Forelimb muscle (tissue), 1 donor: ENCODE results near the gene STK32A. TPM values are rescaled to one million over a fixed set of nuclear protein-coding genes. Genes with fewer than 3 reads are reported as not detected.
"Not testable (repeated sequence)": the region's sequence is repeated elsewhere in the genome, so short reads cannot be mapped to it uniquely, and the experiment has no call there.

Experiments
- DNase-seq: peaks from one replicate; pipeline ENCODE4 v3.0.0-alpha.2; 2013; ENCODE audit warnings: low read depth
- polyA plus RNA-seq: library from polyadenylated mRNA; unstranded; fragments of 120-200 nt; gene quantifications from one replicate; pipeline ENCODE4 v1.2.1, GENCODE V29; 2013; ENCODE audit not compliant: insufficient read length

STK32A gene
- polyA plus RNA-seq = 0.27 TPM

DNA sequence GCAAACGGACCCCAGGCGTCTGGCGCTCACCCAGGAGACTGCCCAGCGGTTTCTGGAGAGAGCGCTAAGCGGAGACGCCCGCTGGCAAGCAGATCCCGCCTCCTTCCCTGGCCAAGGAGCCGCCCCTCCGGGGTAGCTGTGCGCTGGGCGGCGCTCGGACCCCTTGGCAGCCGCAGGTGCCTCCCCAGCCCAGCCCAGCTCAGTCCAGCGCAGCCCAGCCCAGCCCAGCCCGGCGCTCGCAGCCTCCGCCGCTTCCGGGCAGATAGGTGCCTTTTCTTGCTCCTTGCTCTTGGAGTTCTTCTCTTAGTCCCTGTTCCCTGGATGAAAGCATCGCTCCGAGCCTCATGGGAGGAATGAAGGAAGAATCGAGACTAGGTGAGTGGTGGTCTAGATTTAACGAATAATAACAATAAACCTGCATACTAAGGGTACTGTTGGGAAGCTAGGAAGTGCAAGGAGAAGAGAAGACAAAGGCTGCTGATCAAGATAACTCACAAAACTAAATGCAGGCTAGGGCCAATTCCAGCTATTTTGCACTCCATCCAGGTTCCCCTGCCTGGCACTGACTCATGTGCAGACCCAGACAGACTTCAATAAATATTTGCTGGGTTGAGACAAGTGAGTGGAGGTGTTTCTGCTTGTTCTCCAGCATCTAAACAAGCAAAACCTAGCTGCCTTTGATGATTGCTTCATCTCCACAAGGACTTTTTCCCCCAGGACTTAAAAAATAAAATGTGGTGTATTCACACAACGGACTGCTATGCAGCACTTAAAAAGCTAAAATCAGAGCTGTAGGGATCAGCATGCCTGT is at the start of gene STK32A:
STK32A (plus strand) TSS at position 202 of the 811 bp plus-strand sequence. CDS start 4,609 bp downstream, outside the sequence.
- no peak for DNase-seq

DNA sequence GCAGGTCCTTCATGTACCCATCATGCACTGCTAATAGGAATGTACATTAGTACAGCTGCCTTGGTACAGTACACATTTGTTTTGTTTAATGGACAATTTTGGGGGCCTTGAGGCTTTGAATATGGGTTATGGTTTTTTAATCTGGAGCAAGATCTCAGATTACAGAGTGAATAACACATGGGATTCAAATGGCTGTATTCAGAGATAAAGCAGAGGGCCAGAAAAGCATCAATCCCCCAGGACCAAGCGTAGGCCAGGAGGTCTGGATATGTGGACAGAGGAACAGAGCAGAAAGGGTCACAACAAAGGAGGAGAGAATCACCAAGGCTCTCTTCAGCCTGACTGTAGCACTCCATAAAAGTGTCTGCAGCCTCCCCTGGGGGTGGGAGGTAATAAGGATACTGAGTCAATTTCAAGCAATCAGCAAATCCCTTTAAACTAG is 47.7 kb upstream of the STK32A start:
- DNase-seq = no peak

DNA sequence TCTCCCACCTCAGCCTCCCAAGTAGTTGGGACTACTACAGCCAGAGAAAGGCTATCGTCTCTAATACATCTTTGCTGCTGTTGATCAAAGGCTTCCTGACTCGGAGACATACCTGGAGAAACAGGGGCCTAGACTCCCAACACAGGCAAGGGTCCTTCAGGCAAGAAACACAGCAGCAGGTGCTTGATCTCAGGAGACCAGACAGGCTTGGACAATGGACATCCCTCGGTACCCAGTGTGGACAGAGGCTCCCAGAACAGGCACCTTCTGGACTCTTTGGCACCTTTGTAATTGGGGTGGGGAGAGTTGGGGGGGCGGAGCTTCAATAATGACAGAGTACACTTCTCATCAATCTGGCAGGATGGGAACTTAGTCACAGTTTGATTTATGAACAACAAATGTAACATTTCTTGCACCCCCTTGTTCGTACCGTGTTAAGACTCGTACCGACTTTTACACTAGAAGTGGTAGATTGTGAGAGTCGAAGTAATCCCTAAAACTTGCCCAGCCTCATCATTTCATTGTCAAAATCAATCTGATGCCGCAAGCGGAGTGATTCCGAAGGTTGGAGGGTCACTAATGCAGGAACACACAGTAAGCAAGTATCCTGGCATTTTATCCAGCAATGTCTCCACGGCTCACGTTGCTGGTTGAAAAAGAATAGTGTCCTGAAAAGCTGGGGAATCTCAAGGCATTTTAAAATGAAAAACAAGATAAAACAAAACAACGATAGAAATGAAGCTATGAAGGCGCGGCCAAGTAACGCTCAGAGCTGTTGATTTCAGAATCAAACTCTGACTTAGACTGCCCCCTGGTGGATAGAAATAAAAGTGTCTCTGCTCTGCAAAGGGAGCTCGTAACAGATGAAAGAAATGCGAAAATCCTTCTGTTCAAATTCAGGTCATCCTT is 46.4 kb upstream of the STK32A start:
- peak; percentile 44 for DNase-seq

DNA sequence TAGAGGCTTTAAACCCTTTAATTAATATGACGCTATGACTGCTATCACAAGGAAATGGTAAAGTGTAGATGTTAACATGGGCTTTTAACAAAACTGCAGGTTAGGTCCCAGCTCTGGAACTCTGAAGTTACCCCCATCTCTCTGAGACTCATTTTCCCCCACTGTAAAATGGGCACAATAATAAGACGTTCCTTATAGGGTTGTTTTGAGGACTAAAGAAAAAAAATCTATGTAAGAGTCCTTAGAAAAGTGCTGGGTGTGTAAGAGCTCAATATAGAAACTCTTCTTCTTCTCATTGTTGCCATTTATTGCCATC is 45.8 kb upstream of the STK32A start:
- no peak for DNase-seq

DNA sequence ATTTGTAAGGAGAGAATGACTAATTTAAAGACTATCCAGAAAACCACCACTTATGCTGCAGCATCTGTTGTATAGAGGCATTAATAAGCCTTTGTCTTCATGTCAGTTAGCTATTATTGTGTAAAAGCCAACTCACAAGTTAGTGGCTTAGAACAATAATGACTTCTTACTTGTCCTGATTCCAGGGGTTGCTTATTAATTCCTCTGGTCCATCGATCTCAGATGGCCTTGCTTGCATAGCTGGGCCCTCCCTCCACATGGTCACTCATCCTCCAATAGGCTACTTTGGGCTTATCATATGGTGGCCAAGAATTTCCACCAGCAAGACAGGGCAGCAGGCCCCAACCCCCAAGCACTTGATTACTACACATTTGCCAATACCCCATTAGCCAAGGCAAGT is 44.5 kb upstream of the STK32A start:
- no peak for DNase-seq

DNA sequence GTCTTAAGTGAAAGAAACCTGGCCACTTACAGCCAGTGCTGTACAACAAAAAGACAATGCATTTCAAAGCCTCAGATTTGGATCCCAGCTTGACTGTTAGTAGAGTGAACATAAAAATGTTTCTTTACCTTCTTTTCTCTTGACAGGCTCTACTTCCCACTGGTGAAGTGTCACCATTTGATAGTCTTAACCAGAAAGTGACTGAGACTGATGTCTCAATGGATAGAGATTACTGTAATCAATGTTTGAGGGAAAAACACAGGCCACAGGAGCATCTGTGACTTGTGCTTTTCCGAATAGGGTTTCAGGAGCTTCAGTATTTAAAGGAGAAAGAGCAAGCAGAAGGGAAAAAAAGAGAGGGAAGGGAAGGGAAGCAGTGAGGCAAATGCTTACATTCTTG is 41.7 kb upstream of the STK32A start:
- DNase-seq = no peak

DNA sequence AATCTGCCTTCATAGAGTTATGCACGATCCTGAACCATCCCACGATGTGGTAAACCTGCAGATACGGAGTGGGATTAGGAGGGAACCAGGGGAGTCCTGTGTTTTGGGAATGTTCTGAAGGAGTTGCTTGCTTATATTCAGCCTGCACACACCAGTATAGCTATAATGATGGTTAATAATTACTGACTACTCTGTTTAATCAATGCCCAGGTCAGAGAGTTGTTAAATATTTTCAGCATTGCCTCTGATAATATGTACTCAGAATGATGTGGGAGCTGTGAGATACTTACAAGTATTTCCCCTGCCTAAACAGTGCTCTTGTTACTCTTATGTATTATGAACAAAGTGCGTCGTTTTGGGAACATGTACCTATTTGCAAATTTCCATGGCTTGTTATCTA is 34.8 kb upstream of the STK32A start:
- DNase-seq = no peak

DNA sequence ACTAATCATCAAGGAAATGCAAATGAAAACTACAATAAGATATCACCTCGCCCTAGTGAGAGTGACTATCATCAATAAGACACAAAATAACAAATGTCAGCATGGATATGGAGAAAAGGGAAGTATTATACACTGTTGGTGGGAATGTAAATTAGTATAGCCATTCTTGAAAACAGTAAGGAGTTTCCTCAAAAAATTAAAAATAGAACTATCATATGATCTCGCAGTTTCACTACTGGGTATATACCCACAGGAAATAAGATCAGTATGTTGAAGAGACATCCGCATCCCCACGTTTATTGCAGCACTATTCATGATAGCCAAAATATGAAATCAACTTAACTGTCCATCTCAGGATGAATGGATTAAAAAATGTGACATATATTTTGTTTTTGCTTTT is 31.6 kb upstream of the STK32A start:
- DNase-seq = no peak

DNA sequence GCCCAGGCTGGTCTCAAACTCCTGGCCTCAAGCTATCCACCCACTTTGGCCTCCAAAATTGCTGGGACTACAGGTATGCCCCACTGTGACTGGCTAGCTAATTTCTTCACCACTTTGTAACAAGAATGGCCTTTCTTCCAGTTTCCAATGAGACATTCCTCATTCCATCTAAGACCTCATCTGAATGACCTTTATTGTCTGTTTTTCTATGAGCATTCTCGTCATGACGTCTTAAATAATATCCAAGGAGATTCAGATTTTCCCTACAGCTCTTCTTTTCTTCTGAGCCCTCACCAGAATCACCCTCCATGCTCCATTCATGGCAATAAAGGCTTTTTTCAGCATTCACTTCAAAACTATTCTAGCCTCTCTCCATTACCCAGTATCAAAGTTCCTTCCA is 30.2 kb upstream of the STK32A start:
- DNase-seq = no peak

DNA sequence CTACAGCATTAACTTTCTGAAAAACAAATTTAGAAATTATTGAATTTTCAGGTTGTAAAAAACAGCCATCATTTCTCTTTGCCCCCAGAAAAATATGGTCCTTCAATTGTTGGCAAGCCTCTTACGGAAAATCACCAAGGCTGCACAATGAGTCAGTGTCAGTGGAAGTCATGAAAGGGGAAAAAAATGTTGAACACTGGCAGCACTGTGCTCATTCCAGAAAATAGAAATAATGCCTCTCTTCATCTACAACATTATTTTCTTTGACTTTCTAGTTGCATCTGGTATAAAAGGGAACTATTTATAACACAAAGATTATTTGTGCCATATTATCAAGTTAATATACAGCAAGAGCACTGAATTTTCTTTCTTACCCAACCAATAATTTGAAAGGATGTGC is 26.7 kb upstream of the STK32A start:
- DNase-seq = no peak

DNA sequence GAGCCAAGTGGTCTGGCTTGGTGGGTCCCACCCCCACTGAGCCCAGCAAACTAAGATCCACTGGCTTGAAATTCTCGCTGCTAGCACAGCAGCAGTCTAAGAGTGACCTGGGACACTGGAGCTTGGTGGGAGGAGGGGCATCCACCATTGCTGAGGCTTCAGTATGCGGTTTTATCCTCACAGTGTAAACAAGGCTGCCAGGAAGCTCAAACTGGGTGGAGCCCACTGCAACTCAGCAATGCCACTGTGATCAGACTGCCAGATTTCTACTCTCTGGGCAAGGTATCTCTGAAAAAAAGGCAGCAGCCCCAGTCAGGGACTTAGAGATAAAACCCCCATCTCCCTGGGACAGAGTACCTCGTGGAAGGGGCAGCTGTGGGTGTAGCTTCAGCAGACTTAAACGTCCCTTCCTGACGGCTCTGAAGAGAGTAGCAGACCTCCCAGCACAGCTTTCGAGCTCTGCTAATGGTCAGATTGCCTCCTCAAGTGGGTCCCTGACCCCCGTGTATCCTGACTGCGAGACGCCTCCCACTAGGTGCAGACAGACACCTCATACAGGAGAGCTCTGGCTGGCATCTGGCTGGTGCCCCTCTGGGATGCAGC is 18.2 kb upstream of the STK32A start:
- DNase-seq = no peak

DNA sequence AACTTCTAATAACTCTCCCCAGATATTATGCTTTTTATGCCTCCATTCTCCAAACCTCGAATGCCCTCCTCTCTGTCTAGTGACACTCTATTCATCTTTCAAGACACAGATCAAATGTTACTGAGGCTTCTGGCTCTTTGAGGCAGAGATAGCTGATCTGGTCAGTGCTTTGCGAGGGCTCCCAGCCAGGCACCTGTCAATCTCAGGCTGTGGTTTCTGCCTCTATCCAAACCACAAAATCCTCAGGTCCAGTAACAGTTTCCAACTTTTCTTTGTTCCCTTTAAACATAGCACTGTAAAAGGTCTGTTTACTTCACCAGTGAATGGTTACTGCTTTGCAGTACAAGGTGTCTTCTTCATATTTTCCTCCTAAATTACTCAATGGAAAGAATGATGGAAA is 11.5 kb upstream of the STK32A start:
- no peak for DNase-seq

DNA sequence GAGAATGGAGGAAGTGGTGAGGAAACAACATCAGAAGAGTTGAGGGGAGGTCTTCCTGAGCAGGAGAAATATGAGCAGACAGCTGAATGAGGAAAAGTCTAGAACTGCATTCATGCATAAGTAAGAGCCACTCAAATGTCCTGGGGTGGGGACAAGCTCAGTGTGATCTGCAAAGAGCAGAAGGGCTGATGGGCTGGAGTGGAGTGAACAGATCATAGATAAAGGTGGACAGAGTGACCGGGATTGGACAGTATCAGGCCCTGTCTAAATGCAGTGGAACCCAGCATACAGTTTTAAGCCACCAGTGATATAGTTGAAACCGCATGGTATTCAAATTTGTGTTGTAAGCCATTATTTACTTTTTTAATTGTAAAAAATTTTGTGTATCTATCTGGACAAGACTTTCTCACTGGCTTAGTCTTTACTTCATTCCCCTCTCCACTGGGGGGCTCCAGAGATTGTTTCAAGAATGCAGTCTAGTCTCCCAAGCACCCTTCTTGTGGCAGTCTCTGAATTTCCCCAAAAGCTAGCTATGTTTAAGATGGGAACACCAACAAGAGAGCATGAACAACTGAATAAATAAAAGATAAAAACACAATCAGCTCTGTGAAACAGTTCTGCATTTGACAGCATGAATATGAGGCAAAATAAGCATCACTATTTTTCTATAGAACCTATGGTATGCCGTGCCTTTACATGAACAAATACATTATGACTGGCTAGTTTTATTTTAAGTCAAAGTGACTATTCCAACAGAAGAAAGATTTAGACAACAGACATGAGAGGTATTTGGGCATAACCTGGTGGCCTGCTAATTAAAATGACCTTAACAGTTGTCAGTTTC is 10.7 kb upstream of the STK32A start:
- DNase-seq = no peak

DNA sequence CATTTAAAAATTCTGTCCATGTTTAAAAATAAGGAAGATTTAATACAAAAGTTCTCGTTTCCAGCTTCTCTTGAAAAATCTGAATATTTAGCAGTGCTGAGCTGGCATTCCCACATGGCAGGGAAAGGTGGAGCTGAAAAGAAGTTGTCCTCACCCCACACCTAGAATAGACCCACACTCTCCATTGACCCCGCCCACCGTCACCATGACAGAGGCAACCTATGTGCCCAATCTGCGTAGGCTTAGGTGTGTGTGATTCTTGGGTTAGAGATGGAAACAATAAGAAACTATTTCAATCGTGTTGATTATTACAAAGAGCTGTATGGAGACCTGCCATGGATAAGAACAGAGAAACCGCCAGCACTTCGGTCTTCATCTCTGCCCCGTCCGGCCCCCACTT is 8.9 kb upstream of the STK32A start:
- DNase-seq = no peak

DNA sequence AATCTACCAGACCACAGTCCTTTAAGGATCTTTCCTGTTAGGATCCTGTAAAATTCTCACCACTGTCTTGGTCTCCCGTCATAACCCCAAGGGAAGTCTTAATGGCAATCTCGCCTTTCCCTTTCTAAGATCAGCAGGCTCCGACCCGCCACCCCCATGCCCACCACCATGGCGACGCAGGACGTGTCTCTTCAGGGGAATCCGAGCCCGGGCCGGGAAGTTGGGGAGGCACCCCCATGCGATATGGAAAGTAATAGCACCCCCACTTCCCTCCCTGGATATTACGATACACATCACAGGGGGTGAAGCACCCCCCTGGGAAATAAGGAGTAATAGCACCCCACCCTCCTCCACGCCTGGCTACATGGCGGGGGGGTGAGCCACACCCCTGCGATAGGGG is 8.3 kb upstream of the STK32A start:
- no peak for DNase-seq

DNA sequence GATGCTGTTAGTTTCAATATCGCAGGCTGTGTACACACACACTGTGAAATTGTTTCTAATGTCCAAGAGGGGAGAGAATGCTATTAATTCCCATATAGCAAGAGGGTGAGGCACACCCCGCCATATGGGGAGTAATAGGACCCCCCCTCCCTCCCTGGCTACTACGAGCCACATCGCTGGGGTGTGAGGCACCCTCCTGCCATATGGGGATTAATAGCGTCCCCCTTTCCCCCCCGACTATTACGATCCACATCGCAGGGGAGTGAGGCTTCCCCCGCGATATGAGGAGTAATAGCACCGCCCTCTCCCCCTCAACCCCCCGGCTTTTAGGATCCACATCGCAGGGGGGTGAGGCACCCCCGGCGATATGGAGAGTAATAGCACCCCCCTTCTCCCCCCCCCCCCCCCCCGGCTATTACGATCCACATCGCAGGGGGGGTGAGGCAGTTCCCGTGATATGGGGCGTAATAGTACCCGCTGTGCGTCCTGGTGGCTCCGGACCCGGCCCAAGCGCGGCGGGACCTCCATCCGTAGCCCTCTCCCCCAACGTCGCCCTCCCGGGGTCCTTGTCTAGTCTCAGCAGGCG is 494 bp upstream of the STK32A start:
- DNase-seq = no peak

DNA sequence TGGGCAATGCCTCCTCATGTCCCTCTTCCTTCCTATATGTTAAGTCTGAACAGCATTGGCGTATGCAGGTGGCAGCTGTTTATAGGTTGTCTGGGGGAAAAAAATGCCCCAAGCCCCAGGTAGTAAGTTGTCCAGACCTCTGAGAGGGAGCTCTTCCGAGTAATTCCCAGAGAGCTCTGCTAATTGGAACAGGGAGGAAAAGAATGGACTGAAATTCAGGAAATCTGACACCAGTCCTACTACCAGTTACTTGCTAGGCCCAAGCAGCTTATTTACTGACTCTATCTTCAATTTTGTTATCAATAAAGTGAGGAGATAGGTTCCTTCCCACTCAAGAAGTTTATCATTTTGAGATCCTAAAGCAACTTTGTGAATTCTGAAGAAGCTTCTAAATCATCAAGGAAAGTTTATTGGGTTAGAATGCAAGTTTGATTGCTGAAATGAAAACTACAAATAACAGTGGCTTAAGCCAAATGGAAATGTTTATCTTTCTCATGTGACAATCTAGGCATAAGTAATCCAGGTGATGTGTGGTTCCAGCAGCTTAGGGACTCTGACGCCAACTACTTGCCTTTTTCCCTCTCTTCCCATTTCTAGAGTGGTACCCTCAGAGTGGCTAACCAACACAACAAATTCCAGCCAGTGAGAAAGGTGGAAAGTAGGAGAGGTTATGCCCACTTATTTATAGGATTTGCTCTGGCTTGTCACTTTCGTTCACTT is 5.6 kb downstream of the STK32A start:
- DNase-seq = no peak

DNA sequence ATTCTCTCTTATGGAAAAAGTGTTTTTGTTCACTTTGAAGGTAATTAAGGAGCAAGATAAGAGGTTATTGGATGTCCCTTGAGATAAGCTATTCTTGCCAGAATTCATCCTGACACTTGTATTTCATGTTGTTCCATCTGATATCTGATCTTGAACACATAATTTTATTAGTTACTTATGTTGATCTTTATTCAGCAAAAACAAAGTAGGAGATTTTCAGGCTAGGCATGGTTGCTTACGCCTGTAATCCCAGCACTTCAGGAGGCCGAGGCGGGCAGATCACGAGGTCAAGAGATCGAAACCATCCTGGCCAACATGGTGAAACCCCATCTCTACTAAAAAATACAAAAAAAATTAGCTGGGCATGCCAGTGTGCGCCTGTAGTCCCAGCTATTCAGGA is 8.4 kb downstream of the STK32A start:
- DNase-seq = not testable (repeated sequence)

DNA sequence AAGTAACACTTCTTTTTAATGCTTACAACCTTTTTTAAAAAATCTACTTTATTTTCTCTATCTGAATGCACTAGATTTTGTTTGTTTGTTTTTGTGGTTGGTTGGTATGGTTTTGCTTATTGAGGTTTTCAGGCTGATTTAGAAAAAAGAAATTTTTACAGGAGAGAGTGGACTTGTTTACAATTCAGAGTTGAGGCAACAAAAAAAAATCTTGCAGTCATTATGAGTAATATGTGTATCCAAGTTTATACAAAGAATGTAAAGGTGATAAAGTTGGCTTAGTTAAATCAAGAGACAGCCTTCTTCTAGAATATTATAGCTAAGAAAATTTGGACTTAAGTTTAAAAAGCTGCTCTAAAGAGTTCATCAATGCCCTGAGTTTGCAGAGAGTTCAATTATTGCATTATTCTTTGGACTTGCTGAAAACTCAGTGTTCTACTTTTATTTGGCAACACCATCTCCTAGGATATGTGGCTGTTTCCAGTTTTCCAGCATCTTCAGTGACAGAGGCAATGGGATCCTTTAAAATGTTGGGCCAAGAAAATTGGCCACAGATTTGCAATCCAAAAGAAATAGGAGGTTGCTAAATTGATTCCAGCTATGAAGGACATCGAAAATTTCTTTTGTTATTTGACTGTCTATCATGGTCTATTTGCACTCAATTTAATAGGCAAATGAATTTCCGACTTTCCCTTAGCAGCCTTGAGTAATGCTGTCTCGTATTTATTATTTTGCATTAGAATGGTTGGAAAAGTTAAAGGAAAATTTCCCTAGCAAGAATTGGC is 10.7 kb downstream of the STK32A start:
- DNase-seq = peak; percentile 51

DNA sequence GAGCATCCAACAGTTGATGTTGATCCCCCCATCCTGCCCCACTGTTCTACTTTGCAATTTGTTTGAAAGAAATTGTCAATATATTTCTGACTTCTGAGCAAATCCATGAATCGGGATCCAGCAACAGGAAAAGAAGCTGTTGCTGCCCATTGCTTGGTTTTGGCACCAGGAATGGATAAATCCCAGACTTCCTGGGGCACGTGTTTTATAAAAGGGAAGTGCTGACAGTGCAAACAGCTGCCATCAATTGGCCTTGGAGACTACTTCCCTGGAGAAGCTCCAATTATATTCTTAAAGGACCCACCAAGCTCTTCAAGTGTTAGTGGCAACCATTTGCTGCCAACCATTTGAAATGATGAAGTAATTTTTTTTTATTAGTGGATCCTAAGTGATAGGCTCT is 13.7 kb downstream of the STK32A start:
- no peak for DNase-seq
